Measurements from ENCODE around the gene VDR.
A peak's percentile ranks its signal among the peaks of the same experiment; 100 is the strongest.

The VDR gene

DNA sequence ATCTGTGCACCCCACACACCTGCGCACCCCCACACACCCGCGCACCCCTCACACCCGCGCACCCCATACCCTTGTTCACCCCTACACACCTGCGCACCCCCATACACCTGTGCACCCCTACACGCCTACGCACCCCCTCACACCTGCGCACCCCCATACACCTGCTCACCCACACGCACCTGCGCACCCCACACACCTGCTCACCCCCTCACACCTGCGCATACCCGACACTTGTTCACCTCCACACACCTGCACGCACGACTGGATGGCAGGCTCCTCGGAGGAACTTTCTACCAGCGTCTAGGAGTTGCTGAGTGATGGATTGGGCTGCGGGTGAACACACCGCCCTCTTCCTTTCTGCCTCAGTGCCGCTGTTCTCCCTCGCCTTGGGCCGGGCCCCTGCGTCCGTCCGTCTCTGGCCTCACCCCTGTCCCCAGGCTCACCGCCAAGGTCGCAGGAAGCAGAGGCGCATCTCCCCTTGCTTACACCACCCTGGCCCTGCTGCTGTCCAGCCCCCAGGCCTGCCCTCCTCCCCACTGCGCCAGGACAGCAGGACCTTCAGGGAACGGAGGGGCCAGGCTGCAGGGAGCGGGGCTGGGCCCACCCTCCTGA is 37.9 kb upstream of the VDR start:
- Histone ChIP-seq H3K9ac (ENCODE audit: low read length) (no peak overlapping the region), H3K36me3 (ENCODE audit: control insufficient read depth, insufficient read depth, low read length, severe bottlenecking) (no peaks in the 10 kb centered on the region), H3K9me3 (ENCODE audit: control insufficient read depth, low read length) (no peaks in the 10 kb centered on the region), H3K4me1 (ENCODE audit: control insufficient read depth, insufficient read depth, low read length) (no peaks in the 10 kb centered on the region), H3K4me3 (ENCODE audit: low read length) (no peak overlapping the region), H3K27me3 (replicated peaks; ENCODE audit: control insufficient read depth, insufficient read depth, low read length) (peaks cover 24% of the 10 kb centered on the region)
- DNase-seq (ENCODE audit: low read depth) = no peak

DNA sequence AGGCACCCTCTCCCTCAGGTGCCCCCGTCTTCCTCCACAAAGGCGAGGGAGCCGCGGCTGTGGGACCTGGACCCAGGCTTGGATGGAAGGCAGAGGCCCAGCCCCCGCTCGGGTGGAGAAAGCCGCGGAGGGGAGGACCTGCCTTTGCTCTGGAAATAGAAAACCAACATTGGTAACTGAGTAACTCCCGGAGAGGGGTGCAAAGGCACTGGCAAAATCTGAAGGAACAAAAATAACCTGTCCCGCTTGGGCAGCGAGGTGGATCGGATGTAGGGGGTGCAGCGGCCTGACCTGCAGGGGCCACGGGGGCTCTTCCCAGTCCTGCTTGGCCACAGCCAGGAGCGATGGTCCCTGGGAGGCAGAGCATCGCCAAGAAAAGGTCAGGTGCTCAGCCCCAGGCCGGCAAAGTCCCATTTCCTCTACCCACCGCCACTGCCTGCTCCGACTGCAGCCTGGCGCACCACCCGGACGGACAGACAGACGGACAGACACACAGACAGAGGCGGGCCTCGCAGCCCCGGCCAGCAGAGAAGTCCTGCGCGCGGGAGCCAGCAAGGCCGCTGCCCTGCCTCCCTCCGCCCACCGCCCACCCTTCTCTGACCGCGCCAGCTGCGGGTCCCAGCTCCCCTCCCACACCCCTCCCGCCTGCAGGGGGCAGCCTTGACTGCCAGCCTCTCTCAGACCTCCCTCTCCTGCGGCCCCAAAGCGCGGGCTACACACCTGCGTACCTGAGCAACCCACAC is 37.2 kb upstream of the VDR start:
- Histone ChIP-seq H3K27me3 (replicated peaks; ENCODE audit: control insufficient read depth, insufficient read depth, low read length) (peaks cover 24% of the 10 kb centered on the region), H3K4me1 (ENCODE audit: control insufficient read depth, insufficient read depth, low read length) (no peaks in the 10 kb centered on the region), H3K9me3 (ENCODE audit: control insufficient read depth, low read length) (no peaks in the 10 kb centered on the region), H3K4me3 (ENCODE audit: low read length) (no peak overlapping the region), H3K36me3 (ENCODE audit: control insufficient read depth, insufficient read depth, low read length, severe bottlenecking) (no peaks in the 10 kb centered on the region), H3K9ac (ENCODE audit: low read length) (no peak overlapping the region)
- DNase-seq (ENCODE audit: low read depth) = no peak

DNA sequence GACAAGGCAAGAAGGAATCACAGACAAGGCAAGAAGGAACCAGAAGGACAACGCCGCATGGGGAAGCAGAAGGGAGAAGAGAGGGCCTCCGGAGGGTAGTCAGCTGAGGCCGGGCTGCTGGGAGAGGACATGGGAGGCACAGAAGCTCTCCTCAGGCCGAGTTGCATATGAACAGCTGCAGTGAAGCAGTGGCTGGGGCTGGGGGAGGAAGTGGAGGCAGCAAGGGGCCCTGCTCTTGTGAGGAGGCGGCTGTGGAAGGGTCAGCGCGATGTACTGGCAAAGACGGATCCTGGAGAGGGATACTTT is 36.6 kb upstream of the VDR start:
- Histone ChIP-seq H3K4me3 (ENCODE audit: low read length) (no peak overlapping the region), H3K27me3 (replicated peaks; ENCODE audit: control insufficient read depth, insufficient read depth, low read length) (peaks cover 24% of the 10 kb centered on the region), H3K9me3 (ENCODE audit: control insufficient read depth, low read length) (no peaks in the 10 kb centered on the region), H3K9ac (ENCODE audit: low read length) (no peak overlapping the region), H3K36me3 (ENCODE audit: control insufficient read depth, insufficient read depth, low read length, severe bottlenecking) (no peaks in the 10 kb centered on the region), H3K4me1 (ENCODE audit: control insufficient read depth, insufficient read depth, low read length) (no peaks in the 10 kb centered on the region)
- no peak for DNase-seq (ENCODE audit: low read depth)

DNA sequence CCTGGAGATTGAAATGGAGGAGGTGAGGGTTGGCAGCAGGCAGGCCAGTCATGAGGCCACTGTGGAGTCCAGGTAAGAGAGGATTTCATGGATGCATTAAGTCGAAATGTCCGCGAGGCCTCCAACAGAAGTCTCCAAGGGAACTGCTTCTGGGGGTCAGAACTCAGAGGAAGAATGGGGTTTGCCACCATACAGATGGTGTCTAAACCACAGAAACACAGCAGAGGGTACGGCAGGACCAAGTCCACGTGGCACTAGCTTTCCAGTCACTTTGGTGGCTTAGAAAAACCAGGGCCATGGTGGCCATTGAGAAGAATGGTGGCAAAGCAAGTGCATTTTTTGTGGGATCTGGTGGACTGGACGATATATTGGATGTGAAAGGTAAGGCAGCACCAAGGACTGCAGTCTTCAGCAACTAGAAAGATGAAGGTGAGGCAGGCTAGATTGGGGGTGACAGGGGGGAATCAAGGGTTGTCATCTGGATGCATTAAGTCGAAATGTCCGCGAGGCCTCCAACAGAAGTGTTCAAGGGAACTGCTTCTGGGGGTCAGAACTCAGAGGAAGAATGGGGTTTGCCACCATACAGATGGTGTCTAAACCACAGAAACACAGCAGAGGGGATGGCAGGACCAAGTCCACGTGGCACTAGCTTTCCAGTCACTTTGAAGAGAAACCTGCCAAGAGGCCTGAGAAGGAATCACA is 36.1 kb upstream of the VDR start:
- Histone ChIP-seq H3K9me3 (ENCODE audit: control insufficient read depth, low read length) (no peaks in the 10 kb centered on the region), H3K27me3 (replicated peaks; ENCODE audit: control insufficient read depth, insufficient read depth, low read length) (peaks cover 24% of the 10 kb centered on the region), H3K36me3 (ENCODE audit: control insufficient read depth, insufficient read depth, low read length, severe bottlenecking) (no peaks in the 10 kb centered on the region), H3K9ac (ENCODE audit: low read length) (no peak overlapping the region), H3K4me1 (ENCODE audit: control insufficient read depth, insufficient read depth, low read length) (no peaks in the 10 kb centered on the region), H3K4me3 (ENCODE audit: low read length) (no peak overlapping the region)
- no peak for DNase-seq (ENCODE audit: low read depth)

DNA sequence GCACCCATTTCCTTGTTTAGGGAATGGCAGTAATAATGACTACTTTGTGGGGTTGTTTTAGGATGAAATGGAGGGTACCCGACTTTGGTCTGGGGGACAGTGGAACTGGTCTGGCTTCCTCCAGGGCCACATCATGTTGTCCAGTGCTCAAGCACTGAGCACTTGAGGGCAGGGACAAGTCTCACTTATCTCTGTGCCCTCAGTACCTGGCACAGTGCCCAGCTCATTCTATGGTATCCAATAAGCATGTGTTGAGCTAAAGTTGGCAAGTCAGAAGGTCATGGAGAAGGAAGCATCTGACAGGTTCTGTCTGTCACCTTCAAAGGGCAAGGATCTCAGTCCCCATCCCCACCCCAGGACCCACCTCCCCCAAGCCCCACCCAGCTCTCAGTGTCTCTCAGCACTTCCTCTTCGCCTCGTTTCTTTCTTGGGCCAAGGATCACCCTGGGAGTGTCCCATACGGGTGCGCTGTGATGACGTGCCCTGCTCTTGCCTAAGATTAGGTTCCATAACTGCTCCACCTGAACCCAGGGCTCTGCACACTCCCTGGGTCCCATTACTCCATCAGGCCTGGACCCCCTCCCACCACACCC is 34.3 kb upstream of the VDR start:
- H3K36me3 ChIP-seq (ENCODE audit: control insufficient read depth, insufficient read depth, low read length, severe bottlenecking) = no peaks in the 10 kb centered on the region
- H3K27me3 ChIP-seq (replicated peaks; ENCODE audit: control insufficient read depth, insufficient read depth, low read length) = peaks cover 24% of the 10 kb centered on the region
- H3K9ac ChIP-seq (ENCODE audit: low read length) = no peak overlapping the region
- peaks cover 10% of the 10 kb centered on the region for H3K4me1 ChIP-seq (ENCODE audit: control insufficient read depth, insufficient read depth, low read length)
- DNase-seq (ENCODE audit: low read depth) = no peak
- H3K4me3 ChIP-seq (ENCODE audit: low read length) = no peak overlapping the region
- H3K9me3 ChIP-seq (ENCODE audit: control insufficient read depth, low read length) = no peaks in the 10 kb centered on the region

DNA sequence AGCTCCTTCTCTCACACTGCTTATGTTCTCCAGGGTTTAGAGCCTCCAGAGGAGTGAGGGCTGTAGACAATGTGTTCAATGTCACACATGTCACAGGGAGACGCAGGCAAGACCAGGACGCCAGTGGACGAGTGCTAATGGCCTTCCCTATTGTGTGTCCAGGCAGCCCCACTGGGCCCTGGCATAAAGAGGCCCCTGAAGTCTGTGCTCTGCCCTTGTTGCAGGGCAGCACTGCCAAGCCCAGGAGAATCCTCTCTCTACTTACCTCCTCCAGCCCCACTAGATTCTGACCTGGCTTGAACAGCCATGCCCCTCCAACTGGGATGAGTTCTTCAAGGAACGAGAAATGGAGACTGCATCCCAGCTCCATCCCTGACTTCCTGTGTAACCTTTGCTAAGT is 33.8 kb upstream of the VDR start:
- Histone ChIP-seq H3K36me3 (ENCODE audit: control insufficient read depth, insufficient read depth, low read length, severe bottlenecking) (no peaks in the 10 kb centered on the region), H3K27me3 (replicated peaks; ENCODE audit: control insufficient read depth, insufficient read depth, low read length) (peaks cover 24% of the 10 kb centered on the region), H3K9ac (ENCODE audit: low read length) (no peak overlapping the region), H3K9me3 (ENCODE audit: control insufficient read depth, low read length) (no peaks in the 10 kb centered on the region), H3K4me3 (ENCODE audit: low read length) (no peak overlapping the region), H3K4me1 (ENCODE audit: control insufficient read depth, insufficient read depth, low read length) (peaks cover 10% of the 10 kb centered on the region)
- no peak for DNase-seq (ENCODE audit: low read depth)

DNA sequence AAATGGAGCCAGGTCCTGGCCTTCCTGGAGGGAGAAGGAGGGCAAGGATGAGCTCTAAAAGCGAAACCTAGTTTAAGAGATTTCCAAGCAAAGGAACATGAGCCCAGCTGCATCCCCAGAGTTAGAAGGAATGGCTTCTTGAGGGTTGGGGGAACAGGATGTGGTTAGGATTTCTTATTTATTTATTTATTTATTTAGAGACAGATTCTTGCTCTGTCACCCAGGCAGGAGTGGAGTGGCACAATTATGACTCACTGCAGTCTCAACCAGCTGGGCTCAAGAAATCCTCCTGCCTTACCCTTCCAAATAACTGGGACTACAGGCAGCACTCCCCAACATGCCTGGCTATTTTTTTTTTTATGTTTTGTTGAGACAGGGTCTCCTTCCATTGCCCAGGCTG is 33.3 kb upstream of the VDR start:
- H3K4me1 ChIP-seq (ENCODE audit: control insufficient read depth, insufficient read depth, low read length) = peaks cover 10% of the 10 kb centered on the region
- peaks cover 22% of the 10 kb centered on the region for H3K27me3 ChIP-seq (replicated peaks; ENCODE audit: control insufficient read depth, insufficient read depth, low read length)
- DNase-seq (ENCODE audit: low read depth) = peak; percentile 31
- no peak overlapping the region for H3K4me3 ChIP-seq (ENCODE audit: low read length)
- no peaks in the 10 kb centered on the region for H3K9me3 ChIP-seq (ENCODE audit: control insufficient read depth, low read length)
- H3K9ac ChIP-seq (ENCODE audit: low read length) = no peak overlapping the region
- no peaks in the 10 kb centered on the region for H3K36me3 ChIP-seq (ENCODE audit: control insufficient read depth, insufficient read depth, low read length, severe bottlenecking)

DNA sequence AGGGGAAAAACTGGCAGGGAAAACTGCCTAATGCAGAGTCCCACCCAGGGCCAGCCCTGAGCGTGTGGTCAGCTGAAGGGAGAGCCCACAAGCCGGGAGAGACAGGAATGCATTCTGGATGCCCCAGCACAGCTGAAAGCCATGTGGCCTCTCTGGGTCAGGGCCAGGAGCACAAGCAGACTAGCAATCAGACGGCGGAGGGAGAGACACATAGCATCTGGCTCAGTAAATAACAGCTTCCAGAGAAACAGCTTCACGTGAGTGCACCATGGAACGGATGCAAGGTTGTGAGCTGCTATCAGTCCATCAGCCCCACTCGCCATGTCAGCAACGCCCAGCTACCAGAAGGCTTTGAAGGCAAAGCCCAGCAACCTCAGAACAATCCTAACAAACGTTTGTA is 30.4 kb upstream of the VDR start:
- Histone ChIP-seq H3K4me3 (ENCODE audit: low read length) (no peak overlapping the region), H3K4me1 (ENCODE audit: control insufficient read depth, insufficient read depth, low read length) (peaks cover 10% of the 10 kb centered on the region), H3K27me3 (replicated peaks; ENCODE audit: control insufficient read depth, insufficient read depth, low read length) (peaks cover 3% of the 10 kb centered on the region), H3K9me3 (ENCODE audit: control insufficient read depth, low read length) (no peaks in the 10 kb centered on the region), H3K36me3 (ENCODE audit: control insufficient read depth, insufficient read depth, low read length, severe bottlenecking) (no peaks in the 10 kb centered on the region), H3K9ac (ENCODE audit: low read length) (no peak overlapping the region)
- DNase-seq (ENCODE audit: low read depth) = peak; percentile 83

DNA sequence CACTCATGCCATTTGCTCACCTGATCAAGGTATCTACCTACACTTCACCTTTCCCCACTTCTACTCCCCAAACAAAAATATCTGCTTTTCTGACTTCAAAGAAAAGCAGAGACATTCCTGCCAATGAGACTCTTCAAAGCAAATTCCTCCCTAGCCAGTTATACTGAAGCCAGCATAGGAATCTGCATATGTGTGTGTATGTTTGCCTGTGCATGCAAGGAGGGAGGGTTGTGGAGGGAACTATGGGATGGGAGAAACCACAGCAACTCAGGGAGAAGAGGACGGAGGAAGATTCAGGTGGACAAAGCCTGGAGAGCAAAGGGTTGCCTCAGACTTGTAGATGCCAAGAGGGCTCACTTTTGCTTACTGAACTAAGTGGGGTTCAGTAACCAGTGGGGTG is 26.4 kb upstream of the VDR start:
- H3K9me3 ChIP-seq (ENCODE audit: control insufficient read depth, low read length) = no peaks in the 10 kb centered on the region
- H3K36me3 ChIP-seq (ENCODE audit: control insufficient read depth, insufficient read depth, low read length, severe bottlenecking) = no peaks in the 10 kb centered on the region
- peaks cover 39% of the 10 kb centered on the region for H3K27me3 ChIP-seq (replicated peaks; ENCODE audit: control insufficient read depth, insufficient read depth, low read length)
- H3K9ac ChIP-seq (ENCODE audit: low read length) = no peak overlapping the region
- H3K4me3 ChIP-seq (ENCODE audit: low read length) = no peak overlapping the region
- DNase-seq (ENCODE audit: low read depth) = no peak
- H3K4me1 ChIP-seq (ENCODE audit: control insufficient read depth, insufficient read depth, low read length) = peaks cover 10% of the 10 kb centered on the region

DNA sequence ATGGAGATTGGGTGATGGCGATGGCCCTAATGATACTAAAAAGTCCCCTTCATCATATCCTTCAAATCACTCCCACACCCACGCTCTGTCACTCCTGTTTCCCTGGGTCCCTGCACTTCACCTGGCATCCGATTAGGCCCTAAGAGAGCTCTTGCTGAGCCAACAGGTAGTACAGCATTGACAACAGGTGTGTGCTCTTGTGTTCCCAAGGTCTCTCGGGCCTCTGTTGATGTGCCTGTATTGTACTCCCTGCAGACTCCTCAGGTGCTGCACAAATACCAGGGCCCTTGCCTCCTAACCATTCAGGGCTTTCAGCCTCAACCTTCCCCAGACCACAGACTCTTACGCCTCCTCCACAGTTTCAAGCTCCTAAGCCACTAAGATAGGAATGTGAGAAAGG is 25.8 kb upstream of the VDR start:
- Histone ChIP-seq H3K36me3 (ENCODE audit: control insufficient read depth, insufficient read depth, low read length, severe bottlenecking) (no peaks in the 10 kb centered on the region), H3K27me3 (replicated peaks; ENCODE audit: control insufficient read depth, insufficient read depth, low read length) (peaks cover 44% of the 10 kb centered on the region)
- DNase-seq (ENCODE audit: low read depth) = no peak

DNA sequence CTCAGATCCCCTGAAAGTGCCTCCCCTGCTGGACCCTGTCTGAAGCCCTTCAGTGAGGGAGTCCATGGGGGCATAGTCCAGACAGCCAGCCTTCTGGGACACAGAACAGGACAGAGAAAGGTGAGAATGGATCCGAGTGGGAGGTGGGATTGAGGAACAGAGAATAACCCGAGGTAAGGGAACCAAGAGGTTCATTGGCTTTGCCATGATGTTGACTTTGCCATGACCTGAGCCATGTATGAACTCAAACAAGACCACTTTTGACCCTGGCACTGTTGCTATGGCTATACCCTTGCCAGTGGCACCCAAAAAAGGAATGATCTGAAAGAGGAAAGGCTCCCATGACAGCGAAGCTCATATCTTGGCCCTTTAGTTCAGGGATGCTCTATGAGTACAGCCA is 22.6 kb upstream of the VDR start:
- Histone ChIP-seq H3K27me3 (replicated peaks; ENCODE audit: control insufficient read depth, insufficient read depth, low read length) (peaks cover 67% of the 10 kb centered on the region), H3K36me3 (ENCODE audit: control insufficient read depth, insufficient read depth, low read length, severe bottlenecking) (no peaks in the 10 kb centered on the region), H3K9me3 (ENCODE audit: control insufficient read depth, low read length) (no peaks in the 10 kb centered on the region), H3K4me3 (ENCODE audit: low read length) (no peak overlapping the region), H3K4me1 (ENCODE audit: control insufficient read depth, insufficient read depth, low read length) (no peaks in the 10 kb centered on the region), H3K9ac (ENCODE audit: low read length) (no peak overlapping the region)
- no peak for DNase-seq (ENCODE audit: low read depth)

More for the DNA sequence above, 25.8 kb upstream of the VDR start:
- Histone ChIP-seq H3K9ac (ENCODE audit: low read length) (no peak overlapping the region), H3K9me3 (ENCODE audit: control insufficient read depth, low read length) (no peaks in the 10 kb centered on the region), H3K4me1 (ENCODE audit: control insufficient read depth, insufficient read depth, low read length) (peaks cover 9% of the 10 kb centered on the region), H3K4me3 (ENCODE audit: low read length) (no peak overlapping the region)

All from adipocyte (in vitro differentiated cells).